CD4-positive, alpha-beta T cell (primary cell): ENCODE results near the gene UBE2O. TPM values are rescaled to one million over a fixed set of nuclear protein-coding genes. Genes with fewer than 3 reads are reported as not detected.

ENCODE experiments used
- ATAC-seq: fragments of 200-7000 bp; cut with Tn5 transposase; one replicate; pipeline ENCODE4 v1.10.0; 2022; ENCODE audit warnings: mild to moderate bottlenecking; ENCODE audit not compliant: poor library complexity
- CTCF ChIA-PET: fragments of 350-600 bp; sonication (Branson Sonifier 250); formaldehyde crosslinking; loops from one replicate; lab custom pipeline; 2021; ENCODE audit warnings: antibody characterized with exemption, inconsistent platforms; lab: Charles Lee
- POLR2A ChIA-PET: fragments of 350-600 bp; sonication (Branson Sonifier 250); formaldehyde crosslinking; loops from one replicate; lab custom pipeline; 2021; ENCODE audit warnings: antibody characterized with exemption, inconsistent platforms; lab: Charles Lee
- DNase-seq, 14 experiments: peaks; one replicate each; pipeline ENCODE4 v3.0.0-alpha.2; 2013 to 2020; ENCODE audit warnings: mixed read lengths in 2 of 14
- H3K27ac ChIP-seq, 2 donors: one replicate each; pipeline versions ENCODE4 v1.5.1 to v1.7.0; 2013; ENCODE audit warnings: low read length in 2 of 2, low read depth in 1 of 2, mild to moderate bottlenecking in 1 of 2
- H3K27me3 ChIP-seq, 2 experiments: 1 replicate in 1 of 2; 2 replicates in 1 of 2; pipeline versions ENCODE4 v1.6.1 to v1.7.0; 2013; ENCODE audit warnings: low read length in 2 of 2, control low read depth in 1 of 2, mild to moderate bottlenecking in 1 of 2, moderate library complexity in 1 of 2; ENCODE audit not compliant: insufficient read depth in 2 of 2, control insufficient read depth in 1 of 2
- H3K36me3 ChIP-seq: one replicate; pipeline ENCODE4 v1.6.1; 2013; ENCODE audit warnings: low read length, control low read depth; ENCODE audit not compliant: insufficient read depth
- H3K4me1 ChIP-seq: one replicate; pipeline ENCODE4 v1.6.1; 2013; ENCODE audit warnings: low read length, control low read depth; ENCODE audit not compliant: insufficient read depth
- H3K4me3 ChIP-seq: one replicate; pipeline ENCODE4 v1.5.1; 2013; ENCODE audit warnings: mild to moderate bottlenecking, low read length, moderate library complexity
- H3K9me3 ChIP-seq, 2 experiments: 1 replicate in 1 of 2; 2 replicates in 1 of 2; pipeline versions ENCODE4 v1.6.1 to v1.7.0; 2013; ENCODE audit warnings: low read length in 2 of 2, mild to moderate bottlenecking in 2 of 2, control low read depth in 1 of 2, moderate library complexity in 1 of 2; ENCODE audit not compliant: control insufficient read depth in 1 of 2, insufficient read depth in 1 of 2
- H3K27ac Mint-ChIP-seq: one replicate; pipeline ENCODE4 v1.8.0; 2020; ENCODE audit warnings: mixed read lengths
- H3K27me3 Mint-ChIP-seq: one replicate; pipeline ENCODE4 v1.8.0; 2021; ENCODE audit warnings: mixed read lengths
- H3K36me3 Mint-ChIP-seq: one replicate; pipeline ENCODE4 v1.8.0; 2021; ENCODE audit warnings: low read depth, mixed read lengths
- H3K4me1 Mint-ChIP-seq: one replicate; pipeline ENCODE4 v1.8.0; 2021; ENCODE audit warnings: low read depth, mixed read lengths
- H3K4me3 Mint-ChIP-seq: one replicate; pipeline ENCODE4 v1.8.0; 2020; ENCODE audit warnings: mild to moderate bottlenecking, mixed read lengths
- H3K9me3 Mint-ChIP-seq: one replicate; pipeline ENCODE4 v1.8.0; 2020; ENCODE audit warnings: mixed read lengths
- CTCF ChIP-seq: fragments of 200-600 bp; IDR thresholded peaks from one replicate; pipeline ENCODE4 v1.8.0; 2022; ENCODE audit warnings: antibody characterized with exemption, mild to moderate bottlenecking
- intact Hi-C, 2 experiments: fragments of 100-400 bp; cut with DNase I in 1 of 2; cut with micrococcal nuclease in 1 of 2; formaldehyde crosslinking; loops; one replicate each; pipeline versions ENCODE4 v1.15.1 to v1.9.0; 2023 to 2025; cut with DNase I, micrococcal nuclease
- total RNA-seq, 174 experiments: library from RNA in 2 of 174; stranded (reverse) in 2 of 174; gene quantifications; one replicate each; pipeline ENCODE4 v1.2.3 and lab custom pipeline; 2021 to 2026

The UBE2O gene
- total RNA-seq, 2 experiments from 2014 or later: 22.7 to 25.1 TPM

- DNase-seq: peak; percentile 54 to 85 (median 68)
- H3K9me3 ChIP-seq: no peaks in the 10 kb centered on the region
- intact Hi-C loops: loop anchor here (1.0 kb wide), 1 partner anchor 98 kb away; no protein-coding TSS in a partner anchor
- no peak overlapping the region for H3K4me3 ChIP-seq
- ChIA-PET CTCF (interaction anchor here (0.6 to 1.6 kb wide), 13 partner anchors 10 to 273 kb away, joined by 3 to 8 read pairs (median 3); no protein-coding TSS in a partner anchor), POLR2A (interaction anchor here (0.6 to 1.4 kb wide), 2 partner anchors 99 to 382 kb away, joined by 5 to 6 read pairs; no protein-coding TSS in a partner anchor)
- Mint-ChIP-seq H3K27me3 (no peaks in the 10 kb centered on the region), H3K9me3 (no peaks in the 10 kb centered on the region), H3K36me3 (peaks cover 35% of the 10 kb centered on the region), H3K4me1 (peaks cover 7% of the 10 kb centered on the region), H3K27ac (no peak overlapping the region), H3K4me3 (no peak overlapping the region)
- TF ChIP-seq CTCF: peak; percentile 94
- no peaks in the 10 kb centered on the region for H3K27me3 ChIP-seq
- ATAC-seq: peak; percentile 95
- H3K27ac ChIP-seq: no peak overlapping the region
- peaks cover 10% of the 10 kb centered on the region for H3K4me1 ChIP-seq
- H3K36me3 ChIP-seq: peaks cover 35% of the 10 kb centered on the region
These were observed 44.7 kb downstream of the UBE2O start for GRCh38 chr17:76408037-76408849.

GRCh38 chr17:76407509-76407908 is 45.4 kb downstream of the UBE2O start:
- Mint-ChIP-seq H3K27me3 (no peaks in the 10 kb centered on the region), H3K9me3 (no peaks in the 10 kb centered on the region), H3K4me3 (no peak overlapping the region), H3K27ac (no peak overlapping the region), H3K36me3 (peaks cover 42% of the 10 kb centered on the region), H3K4me1 (peaks cover 7% of the 10 kb centered on the region)
- no peak overlapping the region for H3K27ac ChIP-seq
- H3K9me3 ChIP-seq: no peaks in the 10 kb centered on the region
- ChIA-PET POLR2A (no interaction called here), CTCF (interaction anchor here (1.1 to 1.6 kb wide), 2 partner anchors 42 to 46 kb away, joined by 3 read pairs; no protein-coding TSS in a partner anchor)
- no peak overlapping the region for H3K4me3 ChIP-seq
- H3K36me3 ChIP-seq: peaks cover 39% of the 10 kb centered on the region
- no peak for TF ChIP-seq CTCF
- no peak for DNase-seq
- ATAC-seq: no peak
- H3K27me3 ChIP-seq: no peaks in the 10 kb centered on the region
- H3K4me1 ChIP-seq: peaks cover 10% of the 10 kb centered on the region
- intact Hi-C loops: no loop called here

GRCh38 chr17:76405967-76406647 is 46.8 kb downstream of the UBE2O start:
- H3K4me3 Mint-ChIP-seq: no peak overlapping the region
- no peaks in the 10 kb centered on the region for H3K9me3 ChIP-seq
- POLR2A ChIA-PET: no interaction called here
- H3K36me3 ChIP-seq: peaks cover 44% of the 10 kb centered on the region
- intact Hi-C loops: no loop called here
- H3K27me3 Mint-ChIP-seq: no peaks in the 10 kb centered on the region
- H3K27ac Mint-ChIP-seq: no peak overlapping the region
- no peaks in the 10 kb centered on the region for H3K9me3 Mint-ChIP-seq
- ATAC-seq (no peak), DNase-seq (peak in 2 of 14 experiments; percentile 5 to 34)
- H3K27ac ChIP-seq: no peak overlapping the region
- peaks cover 56% of the 10 kb centered on the region for H3K36me3 Mint-ChIP-seq
- CTCF ChIA-PET: no interaction called here
- TF ChIP-seq CTCF: no peak
- H3K4me3 ChIP-seq: no peak overlapping the region
- H3K27me3 ChIP-seq: no peaks in the 10 kb centered on the region
- H3K4me1 Mint-ChIP-seq: peaks cover 7% of the 10 kb centered on the region
- H3K4me1 ChIP-seq: peaks cover 10% of the 10 kb centered on the region
